ENCODE data around the gene UBE2I.

The UBE2I gene

DNA sequence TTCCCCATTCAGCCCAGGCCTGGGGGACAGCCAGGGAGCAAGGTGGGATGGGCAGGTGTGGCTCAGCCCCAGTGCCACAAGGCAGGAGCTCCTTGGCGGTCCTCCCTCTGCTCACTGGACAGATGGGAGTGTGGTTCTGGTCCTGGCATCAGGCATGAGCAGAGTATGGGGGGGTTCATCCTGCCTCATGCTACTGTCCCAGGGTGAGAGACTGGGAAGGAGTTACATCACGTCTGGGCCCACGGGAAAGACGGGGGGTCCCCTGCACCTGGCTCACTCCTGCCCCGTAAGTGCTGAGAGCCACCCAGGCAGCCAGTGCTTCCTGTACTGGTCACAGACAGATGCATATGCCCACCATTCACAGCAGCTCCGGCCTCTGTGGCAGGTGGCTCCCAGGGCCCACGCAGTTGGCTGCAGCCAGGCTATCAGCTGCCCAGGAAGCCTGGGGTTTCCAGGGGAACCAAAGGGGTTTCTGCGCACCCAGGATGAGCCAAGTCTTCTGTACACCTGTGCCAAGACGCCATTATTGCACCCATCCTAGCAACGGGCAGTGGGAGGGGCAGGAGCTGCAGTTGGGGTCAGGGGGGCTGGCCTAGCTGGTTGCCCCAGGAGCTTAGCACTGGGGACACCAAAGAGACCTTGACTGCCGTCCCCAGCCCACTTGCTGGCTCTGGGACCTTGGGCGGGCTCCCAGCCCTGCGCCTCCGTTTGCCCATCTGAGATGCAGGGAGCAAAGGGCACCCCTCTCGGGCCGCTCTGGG is 26.0 kb downstream of the UBE2I start:
- no peak for TF ChIP-seq CTCF (IDR thresholded peaks at IDR 0.05; ENCODE audit: insufficient read depth, low read depth, low read length, missing control alignments)
- DNase-seq (ENCODE audit: low read depth) = no peak
- no peak overlapping the region for H3K4me3 ChIP-seq (ENCODE audit: low read length)

- DNase-seq (ENCODE audit: low read depth) = no peak
- no peak overlapping the region for H3K4me3 ChIP-seq (ENCODE audit: low read length)
- no peak for TF ChIP-seq CTCF (IDR thresholded peaks at IDR 0.05; ENCODE audit: insufficient read depth, low read depth, low read length, missing control alignments)
Measured at GRCh38 chr16:1335996-1336395, 26.6 kb downstream of the UBE2I start.

GRCh38 chr16:1336619-1337018 is 27.2 kb downstream of the UBE2I start:
- DNase-seq (ENCODE audit: low read depth) = no peak
- no peak overlapping the region for H3K4me3 ChIP-seq (ENCODE audit: low read length)
- TF ChIP-seq CTCF (IDR thresholded peaks at IDR 0.05; ENCODE audit: insufficient read depth, low read depth, low read length, missing control alignments) = no peak

GRCh38 chr16:1337486-1337885 is 28.1 kb downstream of the UBE2I start:
- DNase-seq (ENCODE audit: low read depth) = no peak
- TF ChIP-seq CTCF (IDR thresholded peaks at IDR 0.05; ENCODE audit: insufficient read depth, low read depth, low read length, missing control alignments) = no peak
- no peak overlapping the region for H3K4me3 ChIP-seq (ENCODE audit: low read length)

- peak; percentile 26 for DNase-seq (ENCODE audit: low read depth)
- TF ChIP-seq CTCF (IDR thresholded peaks at IDR 0.05; ENCODE audit: insufficient read depth, low read depth, low read length, missing control alignments) = peak; percentile 43
- no peak overlapping the region for H3K4me3 ChIP-seq (ENCODE audit: low read length)
Measured at GRCh38 chr16:1338119-1338730, 28.8 kb downstream of the UBE2I start.

GRCh38 chr16:1338855-1339675 is 29.6 kb downstream of the UBE2I start:
- H3K4me3 ChIP-seq (ENCODE audit: low read length) = no peak overlapping the region
- TF ChIP-seq CTCF (IDR thresholded peaks at IDR 0.05; ENCODE audit: insufficient read depth, low read depth, low read length, missing control alignments) = no peak
- DNase-seq (ENCODE audit: low read depth) = no peak

Data from epithelial cell of esophagus (primary cell).